Stomach (tissue), 9 donors: ENCODE measurements around the gene SLC39A1. TPM values are rescaled to one million over a fixed set of nuclear protein-coding genes. Genes with fewer than 3 reads are reported as not detected.

Source experiments
- DNase-seq, 2 donors: peaks; one replicate each; pipeline versions ENCODE4 v3.0.0 to v3.0.0-alpha.2; 2013 to 2019
- H3K27ac ChIP-seq, 5 donors: fragments of 200-600 bp in 4 of 5; sonication (generic) in 4 of 5; one replicate each; pipeline ENCODE4 v1.5.1; 2013 to 2019; ENCODE audit warnings: mild to moderate bottlenecking in 1 of 5, moderate library complexity in 1 of 5
- H3K27me3 ChIP-seq, 3 donors: fragments of 200-600 bp; sonication (generic); one replicate each; pipeline ENCODE4 v1.5.1; 2017 to 2019; ENCODE audit warnings: mixed run types in 1 of 3
- H3K36me3 ChIP-seq, 4 donors: fragments of 200-600 bp; sonication (generic); 1 replicate in 3 of 4; 2 replicates in 1 of 4; pipeline ENCODE4 v1.5.1; 2016 to 2019
- H3K4me1 ChIP-seq, 4 donors: fragments of 200-600 bp; sonication (generic); one replicate each; pipeline ENCODE4 v1.5.1; 2016 to 2019
- H3K4me3 ChIP-seq, 4 donors: fragments of 200-600 bp; sonication (generic) in 3 of 4; one replicate each; pipeline ENCODE4 v1.5.1; 2016 to 2019; ENCODE audit warnings: mild to moderate bottlenecking in 1 of 4
- H3K9me3 ChIP-seq, 4 donors: fragments of 200-600 bp; sonication (generic); one replicate each; pipeline ENCODE4 v1.5.1; 2016 to 2019
- CTCF ChIP-seq, 7 experiments: fragments of 450-650 bp in 4 of 7; fragments of 200-600 bp in 3 of 7; sonication (generic) in 3 of 7; IDR thresholded peaks; one replicate each; pipeline ENCODE4 v1.5.1; 2016 to 2019; ENCODE audit warnings: antibody characterized with exemption in 7 of 7, control low read depth in 2 of 7, mild to moderate bottlenecking in 1 of 7
- EP300 ChIP-seq: sonication (generic); formaldehyde crosslinking; IDR thresholded peaks from one replicate; pipeline ENCODE4 v1.6.1; 2017; ENCODE audit warnings: antibody characterized with exemption
- POLR2A ChIP-seq, 4 donors: fragments of 450-650 bp; IDR thresholded peaks; one replicate each; pipeline ENCODE4 v1.6.1; 2016; ENCODE audit warnings: antibody characterized with exemption in 4 of 4, control low read depth in 2 of 4, mild to moderate bottlenecking in 1 of 4, moderate library complexity in 1 of 4
- POLR2AphosphoS5 ChIP-seq, 3 donors: sonication (generic); formaldehyde crosslinking; IDR thresholded peaks; one replicate each; pipeline ENCODE4 v1.6.1; 2016; ENCODE audit warnings: antibody characterized with exemption in 3 of 3
- whole genome bisulfite sequencing, 5 donors: extraction: QIAGEN DNeasy Blood & Tissue Kit in 3 of 5; methylation state at CpG; one replicate each; pipeline versions ENCODE4 v1.1.5 to v1.1.7; 2013 to 2018; 5-methylcytosine and 5-hydroxymethylcytosine counted together
- intact Hi-C: fragments of 100-400 bp; cut with DNase I; formaldehyde crosslinking; loops from one replicate; pipeline ENCODE4 v1.15.1; 2023; ENCODE audit warnings: low total_unique reads
- polyA plus RNA-seq, 3 donors: library from polyadenylated mRNA; stranded (reverse); fragments of 200-250 nt; gene quantifications; one replicate each; pipeline ENCODE4 v1.2.3, GENCODE V29; 2013
- total RNA-seq, 5 donors: library from RNA; depleted of rRNA; stranded (reverse); fragments of >200 nt; gene quantifications; one replicate each; pipeline versions ENCODE4 v1.1.0 to v1.2.3, GENCODE V29; 2014 to 2016
- donor health status: healthy with polysubstance abuse.
- donor health status: Bipolar disorder and iron deficiency.
- donor health status: healthy.

The SLC39A1 gene
- total and polyA plus RNA-seq, 8 donors, result 6.4 to 80.6 (median 34.9) TPM

DNA sequence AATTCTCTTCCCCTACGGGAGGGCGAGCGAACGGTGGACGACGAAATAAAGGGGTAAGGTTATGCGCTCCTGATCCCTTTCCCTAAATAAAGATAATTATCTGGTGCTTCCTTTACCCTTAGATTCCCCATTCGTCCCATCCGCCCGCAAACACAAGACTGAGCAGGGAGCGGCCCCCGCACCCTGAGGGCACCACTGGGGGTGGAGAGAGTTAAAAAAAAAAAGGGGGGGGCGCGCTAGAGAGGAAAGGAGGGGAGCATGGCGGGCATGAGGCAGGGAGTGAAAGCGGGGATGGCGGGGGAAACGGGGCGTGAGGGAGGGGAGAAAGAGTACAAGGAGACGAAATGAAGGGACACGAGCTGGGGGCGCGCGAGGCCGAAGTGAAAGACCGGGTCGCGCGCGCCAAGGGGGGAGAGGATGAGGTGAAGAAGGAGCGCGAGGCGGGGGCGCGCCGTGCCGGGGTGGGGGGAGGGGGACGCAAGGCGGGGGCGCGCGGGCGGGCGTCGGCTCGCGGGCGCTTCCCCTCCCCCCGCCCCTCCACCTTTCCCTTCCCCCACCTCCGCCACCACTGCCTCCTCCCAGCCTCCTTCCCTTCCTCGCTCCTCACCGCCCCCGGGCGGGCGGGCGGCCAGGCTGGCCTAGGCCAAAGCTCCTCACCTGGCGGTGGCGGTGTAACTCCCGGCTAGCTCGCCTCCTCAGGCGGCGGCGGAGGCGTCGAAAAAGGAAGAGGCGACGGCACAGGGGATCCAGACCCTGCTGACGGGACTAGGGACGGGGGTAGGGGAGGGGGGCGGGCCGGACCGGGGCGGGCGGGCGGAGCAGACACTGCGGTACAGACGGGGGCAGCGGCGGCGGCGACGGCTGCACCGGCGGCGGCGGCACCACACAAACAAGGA, 41.0 kb downstream of the SLC39A1 start:
- H3K4me1 ChIP-seq, result peaks cover 31 to 56% (median 49%) of the 10 kb centered on the region in 4 donors
- peak in 1 of 2 donors; percentile 32 for DNase-seq
- H3K9me3 ChIP-seq, result no peaks in the 10 kb centered on the region
- H3K36me3 ChIP-seq, result peaks cover 0 to 6% (median 3%) of the 10 kb centered on the region in 4 donors
- WGBS, 5 donors, result 0 to 1% (median 1%) methylated on average over 35 to 82 of the region's 86 CpGs
- H3K4me3 ChIP-seq, result peak overlapping the region; percentile 89 to 93 (median 90)
- peak overlapping the region; percentile 85 to 93 (median 92) for H3K27ac ChIP-seq
- intact Hi-C loops, result no loop called here
- TF ChIP-seq POLR2AphosphoS5 (IDR thresholded peaks at IDR 0.05) (peak in 1 of 3 donors; percentile 63), POLR2A (IDR thresholded peaks at IDR 0.05) (no peak), EP300 (no peak), CTCF (IDR thresholded peaks at IDR 0.05) (peak in 1 of 7 experiments; percentile 14)
- H3K27me3 ChIP-seq, result no peaks in the 10 kb centered on the region

GRCh38 chr1:153921803-153922075, 41.6 kb downstream of the SLC39A1 start:
- TF ChIP-seq CTCF (IDR thresholded peaks at IDR 0.05) (no peak), POLR2AphosphoS5 (IDR thresholded peaks at IDR 0.05) (no peak), EP300 (no peak), POLR2A (IDR thresholded peaks at IDR 0.05) (no peak)
- Histone ChIP-seq H3K9me3 (no peaks in the 10 kb centered on the region), H3K27me3 (no peaks in the 10 kb centered on the region), H3K27ac (peak overlapping the region; percentile 53 to 93 (median 92)), H3K4me1 (peaks cover 31 to 62% (median 51%) of the 10 kb centered on the region in 4 donors), H3K36me3 (peaks cover 0 to 6% (median 3%) of the 10 kb centered on the region in 4 donors), H3K4me3 (peak overlapping the region; percentile 89 to 93 (median 90))
- peak in 1 of 2 donors; percentile 37 for DNase-seq
- intact Hi-C loops, result no loop called here
- WGBS, 5 donors, result 1 to 4% (median 3%) methylated on average over 10 of the region's 10 CpGs

- Histone ChIP-seq H3K4me3 (peak overlapping the region; percentile 89 to 93 (median 90)), H3K27me3 (no peaks in the 10 kb centered on the region), H3K27ac (peak overlapping the region; percentile 53 to 93 (median 92)), H3K9me3 (no peaks in the 10 kb centered on the region), H3K4me1 (peaks cover 31 to 63% (median 53%) of the 10 kb centered on the region in 4 donors), H3K36me3 (peaks cover 0 to 6% (median 3%) of the 10 kb centered on the region in 4 donors)
- no peak for DNase-seq
- 12 to 21% (median 15%) methylated on average over 3 of the region's 3 CpGs for WGBS, 5 donors
- intact Hi-C loops, result no loop called here
- TF ChIP-seq EP300 (no peak), CTCF (IDR thresholded peaks at IDR 0.05) (no peak), POLR2AphosphoS5 (IDR thresholded peaks at IDR 0.05) (no peak), POLR2A (IDR thresholded peaks at IDR 0.05) (no peak)
Measured at GRCh38 chr1:153921080-153921802, 42.1 kb downstream of the SLC39A1 start.
